Aorta (tissue), 5 donors: ENCODE results near the gene ELAVL2. TPM values are rescaled to one million over a fixed set of nuclear protein-coding genes. Genes with fewer than 3 reads are reported as not detected.

Source experiments
- ATAC-seq: fragments of 200-7000 bp; cut with Tn5 transposase; one replicate; pipeline ENCODE4 v1.9.1; 2022; ENCODE audit warnings: moderate library complexity; ENCODE audit not compliant: low FRiP score
- DNase-seq, 2 donors: peaks; one replicate each; pipeline ENCODE4 v3.0.0-alpha.2; 2020
- H3K27ac ChIP-seq, 2 donors: one replicate each; pipeline ENCODE4 v1.5.1; 2013; ENCODE audit warnings: low read length in 2 of 2, mild to moderate bottlenecking in 2 of 2, moderate library complexity in 2 of 2, control low read depth in 1 of 2, inconsistent platforms in 1 of 2, low read depth in 1 of 2
- H3K27me3 ChIP-seq, 2 donors: one replicate each; pipeline ENCODE4 v1.6.1; 2013; ENCODE audit warnings: control low read depth in 1 of 2, low read length in 1 of 2, mild to moderate bottlenecking in 1 of 2, moderate library complexity in 1 of 2; ENCODE audit not compliant: insufficient read depth in 2 of 2, control insufficient read depth in 1 of 2
- H3K36me3 ChIP-seq, 2 donors: one replicate each; pipeline ENCODE4 v1.6.1; 2013; ENCODE audit warnings: control low read depth in 1 of 2, low read length in 1 of 2, mild to moderate bottlenecking in 1 of 2; ENCODE audit not compliant: insufficient read depth in 2 of 2, control insufficient read depth in 1 of 2
- H3K4me1 ChIP-seq, 2 donors: one replicate each; pipeline ENCODE4 v1.6.1; 2013; ENCODE audit warnings: low read length in 2 of 2, control low read depth in 1 of 2, mild to moderate bottlenecking in 1 of 2, moderate library complexity in 1 of 2; ENCODE audit not compliant: insufficient read depth in 2 of 2, control insufficient read depth in 1 of 2
- H3K4me3 ChIP-seq, 2 donors: one replicate each; pipeline ENCODE4 v1.5.1; 2013; ENCODE audit warnings: low read length in 2 of 2, control low read depth in 1 of 2, mild to moderate bottlenecking in 1 of 2
- H3K9me3 ChIP-seq: one replicate; pipeline ENCODE4 v1.6.1; 2013; ENCODE audit warnings: mild to moderate bottlenecking, low read length; ENCODE audit not compliant: control insufficient read depth
- WGBS, 2 donors: extraction: QIAGEN DNeasy Blood & Tissue Kit; methylation state at CpG; one replicate each; pipeline ENCODE4 v1.1.7; 2013; 5-methylcytosine and 5-hydroxymethylcytosine counted together
- intact Hi-C, 2 donors: fragments of 100-400 bp; cut with DNase I; formaldehyde crosslinking; loops; one replicate each; pipeline versions ENCODE4 v1.14.2 to v1.15.0; 2022
- polyA plus RNA-seq, 2 donors: library from polyadenylated mRNA; stranded (reverse); fragments of 200-250 nt; gene quantifications; one replicate each; pipeline ENCODE4 v1.2.3, GENCODE V29; 2013
- total RNA-seq, 2 donors: library from RNA; stranded (reverse); fragmentation: NEBNext Ultra II Directional; extraction: Animal tissue kit (Norgen Biotek cat#: 25700); gene quantifications; one replicate each; pipeline ENCODE4 v1.2.1, GENCODE V29; 2021
- donor health status: healthy with polysubstance abuse.
- donor health status: Bipolar disorder and iron deficiency.
- donor health status: DM: no; HTN: no; CAD: no.
- donor health status: DM: no; HTN: no; CAD: no.
- donor health status: DM: yes; HTN: yes; CAD: no.

ELAVL2 gene
- total and polyA plus RNA-seq, 4 donors: 0.42 TPM; not detected in 3

DNA sequence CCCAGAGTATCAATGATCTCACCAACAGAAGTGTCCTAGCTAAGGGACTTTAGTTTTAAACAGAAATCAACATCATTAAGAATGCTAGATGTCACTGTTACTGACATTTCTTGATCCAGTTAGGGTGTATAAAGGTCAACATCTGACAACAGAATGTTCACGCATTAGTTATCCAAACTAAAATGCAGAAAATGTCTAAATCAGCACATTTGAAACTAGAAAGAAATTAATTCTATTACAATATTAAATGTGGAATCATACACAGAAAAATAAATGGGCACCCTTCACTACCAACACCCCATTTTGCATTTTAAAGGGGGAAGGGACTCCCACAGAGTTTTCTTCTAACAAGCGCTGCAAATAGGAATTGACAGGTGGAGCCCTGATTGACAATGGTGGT lies 24.5 kb downstream of the ELAVL2 start:
- 79 to 82% methylated on average over 2 of the region's 2 CpGs for WGBS, 2 donors
- intact Hi-C loops: no loop called here
- H3K36me3 ChIP-seq: no peaks in the 10 kb centered on the region

DNA sequence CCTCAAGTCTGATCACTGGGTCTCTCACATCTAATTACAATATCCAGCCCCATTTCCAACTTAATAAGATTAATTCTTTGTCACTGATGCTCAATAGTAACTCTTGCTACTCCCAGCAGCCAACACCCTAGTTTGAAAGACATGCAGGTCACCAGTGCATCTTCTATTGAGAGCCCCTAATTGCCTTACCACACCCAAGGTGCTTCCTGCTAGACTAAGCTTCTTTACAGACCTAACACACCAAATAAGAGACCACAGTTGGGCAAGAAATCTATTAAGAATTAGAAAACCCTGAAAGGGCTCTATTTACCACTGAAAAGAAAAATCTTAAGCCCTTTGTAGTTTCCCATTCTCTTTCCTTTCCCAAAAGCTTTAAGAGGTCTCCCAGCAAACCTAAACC lies 26.5 kb downstream of the ELAVL2 start:
- Histone ChIP-seq H3K36me3 (no peaks in the 10 kb centered on the region), H3K27me3 (peaks cover 0 to 1% of the 10 kb centered on the region in 2 donors), H3K4me3 (no peak overlapping the region), H3K27ac (no peak overlapping the region), H3K4me1 (no peaks in the 10 kb centered on the region), H3K9me3 (no peaks in the 10 kb centered on the region)
- ATAC-seq (no peak), DNase-seq (no peak)
- intact Hi-C loops: no loop called here

More for the DNA sequence above, 24.5 kb downstream of the ELAVL2 start:
- Histone ChIP-seq H3K27ac (no peak overlapping the region), H3K4me1 (no peaks in the 10 kb centered on the region), H3K4me3 (no peak overlapping the region), H3K9me3 (no peaks in the 10 kb centered on the region), H3K27me3 (peaks cover 0 to 1% of the 10 kb centered on the region in 2 donors)
- no peak for DNase-seq
- no peak for ATAC-seq

DNA sequence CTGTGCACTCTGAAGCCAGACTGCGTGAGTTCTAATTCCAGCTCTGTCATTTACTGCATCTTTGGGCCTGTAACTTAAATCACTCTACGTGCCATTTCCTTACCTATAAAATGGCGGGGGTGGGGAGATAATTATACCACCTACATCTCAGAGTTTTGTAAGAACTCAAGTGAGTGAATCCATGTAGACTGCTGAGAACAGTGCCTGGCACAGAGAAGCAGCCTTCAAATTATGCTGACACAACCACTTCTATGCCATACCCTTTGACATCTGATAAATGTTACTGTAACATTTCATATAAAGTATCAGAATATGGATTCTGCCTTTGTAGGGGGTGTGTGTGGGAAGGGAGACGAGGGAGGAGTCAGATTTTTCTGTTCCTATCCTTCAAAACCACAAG lies 27.7 kb downstream of the ELAVL2 start:
- intact Hi-C loops: no loop called here
- H3K9me3 ChIP-seq: no peaks in the 10 kb centered on the region
- DNase-seq (no peak), ATAC-seq (no peak)
- 78 to 80% methylated on average over 4 of the region's 4 CpGs for WGBS, 2 donors
- H3K27ac ChIP-seq: no peak overlapping the region
- H3K27me3 ChIP-seq: peaks cover 0 to under 1% of the 10 kb centered on the region in 2 donors
- H3K4me1 ChIP-seq: no peaks in the 10 kb centered on the region
- no peaks in the 10 kb centered on the region for H3K36me3 ChIP-seq
- H3K4me3 ChIP-seq: no peak overlapping the region

DNA sequence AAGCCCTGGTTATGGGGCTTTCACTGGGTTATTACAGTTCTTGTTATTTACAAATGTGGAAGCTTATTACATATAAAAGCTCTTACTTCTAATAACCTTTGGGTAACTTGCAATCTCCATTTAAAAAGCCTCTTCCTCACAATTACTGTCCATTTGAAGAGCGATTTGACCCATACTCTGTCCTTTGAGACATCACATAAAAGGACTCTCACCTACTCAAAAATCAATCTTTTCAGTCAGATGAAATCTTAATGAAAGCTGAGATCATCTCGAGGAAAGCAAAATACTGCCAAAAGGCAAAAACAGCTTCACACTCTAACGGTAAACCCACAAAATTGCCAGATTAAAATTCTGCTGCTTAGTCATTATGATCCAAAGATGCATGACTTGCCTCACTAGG lies 29.8 kb downstream of the ELAVL2 start:
- no peak for DNase-seq
- Histone ChIP-seq H3K9me3 (no peaks in the 10 kb centered on the region), H3K27me3 (no peaks in the 10 kb centered on the region), H3K36me3 (no peaks in the 10 kb centered on the region), H3K4me1 (no peaks in the 10 kb centered on the region), H3K4me3 (no peak overlapping the region), H3K27ac (no peak overlapping the region)
- no peak for ATAC-seq
- 84 to 88% methylated on average over 3 of the region's 3 CpGs for WGBS, 2 donors
- intact Hi-C loops: no loop called here

DNA sequence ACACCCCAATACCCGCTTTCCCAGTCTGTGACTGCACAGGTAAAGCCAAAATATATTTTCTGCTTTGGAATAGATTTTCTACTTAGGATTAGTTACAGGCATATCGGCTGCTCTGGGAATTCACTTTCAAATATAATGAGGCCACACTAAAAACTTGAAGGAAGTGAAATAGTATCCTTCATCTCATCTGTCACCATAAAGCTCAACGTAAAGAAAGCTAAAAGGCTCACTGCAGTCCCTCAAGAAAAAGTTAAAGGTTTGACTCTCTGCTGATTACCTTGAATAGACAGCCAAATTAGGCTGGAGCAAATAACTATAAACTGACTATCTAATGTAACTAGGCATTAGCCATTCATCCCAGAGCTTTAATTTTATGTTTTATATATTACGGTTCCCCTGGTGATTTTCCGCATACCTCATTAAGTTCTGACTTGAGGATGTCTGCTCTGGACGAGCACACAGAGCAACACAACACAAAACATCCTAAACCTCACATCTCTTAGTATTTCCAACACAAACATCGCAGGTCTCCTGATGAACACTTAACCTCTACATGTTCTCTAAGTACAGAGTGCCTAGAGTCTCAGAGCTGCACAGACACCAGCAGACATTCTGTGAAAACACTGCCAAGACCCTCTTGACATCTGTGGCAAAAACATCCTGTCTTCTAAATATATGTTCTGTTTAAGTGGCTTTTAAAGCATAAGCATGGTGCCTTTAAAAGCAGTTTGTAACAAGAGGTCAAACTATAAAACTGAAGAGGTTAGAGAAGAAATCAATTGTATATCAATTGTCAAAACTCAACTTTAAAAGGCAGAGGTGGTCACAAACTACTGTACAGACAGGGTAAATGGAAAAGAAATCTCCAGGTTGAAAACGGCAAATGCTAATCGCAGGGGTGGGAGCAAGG lies 35.4 kb downstream of the ELAVL2 start:
- intact Hi-C loops: no loop called here
- no peaks in the 10 kb centered on the region for H3K4me1 ChIP-seq
- ATAC-seq: no peak
- H3K36me3 ChIP-seq: no peaks in the 10 kb centered on the region
- no peaks in the 10 kb centered on the region for H3K9me3 ChIP-seq
- H3K27me3 ChIP-seq: no peaks in the 10 kb centered on the region
- no peak for DNase-seq
- 52 to 53% methylated on average over 9 of the region's 9 CpGs for WGBS, 2 donors
- H3K27ac ChIP-seq: no peak overlapping the region
- no peak overlapping the region for H3K4me3 ChIP-seq

DNA sequence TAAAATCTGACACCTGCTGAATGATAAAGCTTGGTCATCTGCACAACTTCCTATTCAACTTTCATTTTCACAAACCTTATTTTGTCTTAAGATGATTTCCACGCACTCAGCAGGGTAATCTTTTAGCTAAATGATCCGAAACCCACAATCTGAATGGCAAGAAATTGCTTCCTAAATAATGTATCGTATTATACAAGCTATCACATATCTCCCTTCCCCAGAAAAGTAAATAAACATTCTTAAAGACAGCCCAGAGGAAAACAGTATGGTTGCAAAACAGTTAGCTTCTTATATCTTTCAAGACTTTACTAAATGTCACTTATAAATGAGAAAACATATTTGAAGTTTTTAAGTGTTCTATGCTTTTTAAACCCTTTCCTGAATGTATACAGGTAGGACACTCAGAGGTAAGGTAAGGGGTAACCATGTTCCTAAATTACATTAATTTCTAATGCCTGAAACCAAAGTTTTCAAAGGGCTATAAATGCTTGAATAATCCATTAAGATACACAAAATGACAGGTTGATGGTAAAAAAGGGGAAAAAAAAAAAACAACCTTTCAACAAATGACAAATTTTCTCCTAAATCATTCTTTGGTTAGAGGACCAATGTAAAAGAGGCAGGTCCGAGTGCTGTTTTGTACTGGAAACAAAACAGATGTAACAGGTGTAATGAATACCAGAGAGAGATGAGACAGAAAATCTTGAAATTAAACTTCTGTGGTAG lies 36.3 kb downstream of the ELAVL2 start:
- no peaks in the 10 kb centered on the region for H3K27me3 ChIP-seq
- DNase-seq (no peak), ATAC-seq (no peak)
- no peaks in the 10 kb centered on the region for H3K36me3 ChIP-seq
- intact Hi-C loops: no loop called here
- no peaks in the 10 kb centered on the region for H3K9me3 ChIP-seq
- 51 to 61% methylated on average over 4 of the region's 4 CpGs for WGBS, 2 donors
- H3K4me3 ChIP-seq: no peak overlapping the region
- H3K27ac ChIP-seq: no peak overlapping the region
- H3K4me1 ChIP-seq: no peaks in the 10 kb centered on the region

DNA sequence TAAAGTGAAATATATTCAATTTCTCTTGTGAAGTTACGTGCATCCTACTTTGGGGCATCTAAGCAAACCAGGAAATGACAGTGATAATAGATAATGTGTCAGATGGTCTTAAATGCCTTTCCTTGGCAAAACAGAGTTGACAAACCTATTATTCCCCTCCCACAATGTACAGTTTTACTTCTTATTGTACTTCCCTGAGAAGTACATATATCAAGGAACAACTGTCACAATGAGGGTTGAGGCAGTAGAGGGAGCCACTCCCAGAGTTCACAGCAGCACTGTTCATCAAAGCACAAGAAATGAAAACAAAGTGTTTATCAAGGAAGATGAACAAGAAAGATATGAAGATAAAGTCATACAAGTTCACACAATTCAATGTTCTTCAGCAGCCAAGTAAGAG lies 41.1 kb downstream of the ELAVL2 start:
- intact Hi-C loops: no loop called here
- no peaks in the 10 kb centered on the region for H3K9me3 ChIP-seq
- H3K36me3 ChIP-seq: no peaks in the 10 kb centered on the region
- DNase-seq (no peak), ATAC-seq (no peak)
- 78 to 89% methylated on average over 1 of the region's 1 CpG for WGBS, 2 donors
- no peak overlapping the region for H3K27ac ChIP-seq
- no peaks in the 10 kb centered on the region for H3K27me3 ChIP-seq
- H3K4me1 ChIP-seq: no peaks in the 10 kb centered on the region
- no peak overlapping the region for H3K4me3 ChIP-seq

DNA sequence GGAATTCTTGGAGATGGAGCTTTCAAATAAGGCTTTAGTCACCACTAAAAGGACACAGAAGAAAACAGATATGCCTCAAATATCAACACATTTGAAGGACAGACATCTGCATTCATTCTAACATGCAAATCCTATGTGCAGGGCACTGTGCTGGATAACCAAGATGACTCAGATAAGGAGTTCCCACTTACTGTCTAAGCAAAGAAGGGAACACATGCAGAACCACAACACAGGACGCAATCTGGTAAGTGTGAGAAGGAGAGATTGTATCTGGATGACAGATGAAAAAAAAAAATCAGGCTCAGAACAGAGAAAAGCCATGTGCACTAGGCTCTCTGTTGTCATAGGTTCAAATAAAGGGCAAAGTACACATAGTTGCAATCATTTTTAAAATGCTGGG lies 42.5 kb downstream of the ELAVL2 start:
- H3K4me3 ChIP-seq: no peak overlapping the region
- DNase-seq: no peak
- no peak overlapping the region for H3K27ac ChIP-seq
- ATAC-seq: no peak
- H3K4me1 ChIP-seq: no peaks in the 10 kb centered on the region
- H3K9me3 ChIP-seq: no peaks in the 10 kb centered on the region
- no peaks in the 10 kb centered on the region for H3K36me3 ChIP-seq
- 64 to 85% methylated on average over 1 of the region's 1 CpG for WGBS, 2 donors
- intact Hi-C loops: no loop called here
- no peaks in the 10 kb centered on the region for H3K27me3 ChIP-seq

DNA sequence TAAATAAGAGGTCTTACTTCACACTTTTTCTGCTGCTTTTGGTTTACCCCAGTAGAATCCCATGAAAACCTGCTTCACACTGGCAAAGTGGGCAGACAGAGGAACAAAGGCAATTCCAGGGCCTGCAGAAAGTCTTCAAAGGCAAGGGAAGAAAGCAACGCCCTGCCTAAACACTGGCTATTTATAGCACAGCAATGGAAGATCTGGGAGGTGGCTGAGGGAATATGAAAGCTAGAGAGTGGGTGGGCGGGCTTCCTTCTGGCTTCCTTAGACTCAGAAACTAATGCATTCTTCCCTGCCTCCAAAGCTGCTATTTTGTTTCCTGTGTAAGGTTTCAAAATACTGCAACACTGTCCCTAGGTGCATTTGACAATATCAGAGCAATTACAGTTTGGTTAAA lies 46.8 kb downstream of the ELAVL2 start:
- 9 to 15% methylated on average over 2 of the region's 2 CpGs for WGBS, 2 donors
- ATAC-seq (no peak), DNase-seq (no peak)

More for the DNA sequence above, 46.8 kb downstream of the ELAVL2 start:
- no peak overlapping the region for H3K4me3 ChIP-seq
- no peaks in the 10 kb centered on the region for H3K36me3 ChIP-seq
- H3K4me1 ChIP-seq: no peaks in the 10 kb centered on the region
- H3K27ac ChIP-seq: no peak overlapping the region
- intact Hi-C loops: no loop called here
- no peaks in the 10 kb centered on the region for H3K27me3 ChIP-seq
- no peaks in the 10 kb centered on the region for H3K9me3 ChIP-seq
